KMS-11 (cell line): ENCODE measurements around the gene PSORS1C1.
"Not testable (repeated sequence)": the region's sequence is repeated elsewhere in the genome, so short reads cannot be mapped to it uniquely, and the experiment has no call there.

Experiments used
- H2AFZ ChIP-seq: fragments of 200-600 bp; sonication (generic); 2 replicates; pipeline ENCODE4 v1.6.1; 2016; ENCODE audit warnings: antibody characterized with exemption, mixed run types, low read depth
- H3K27ac ChIP-seq: fragments of 200-600 bp; sonication (generic); 2 replicates; pipeline ENCODE4 v1.6.1; 2016; ENCODE audit warnings: mild to moderate bottlenecking, mixed run types
- H3K27me3 ChIP-seq: fragments of 200-600 bp; sonication (generic); 2 replicates; pipeline ENCODE4 v1.6.1; 2017; ENCODE audit warnings: mild to moderate bottlenecking, low read depth, mixed run types, moderate library complexity; ENCODE audit not compliant: insufficient read depth
- H3K36me3 ChIP-seq: fragments of 200-600 bp; sonication (generic); 2 replicates; pipeline ENCODE4 v1.6.1; 2017; ENCODE audit warnings: mild to moderate bottlenecking, mixed run types; ENCODE audit not compliant: insufficient read depth
- H3K4me1 ChIP-seq: fragments of 200-600 bp; sonication (generic); 2 replicates; pipeline ENCODE4 v1.6.1; 2016; ENCODE audit warnings: mild to moderate bottlenecking, low read depth, mixed run types; ENCODE audit not compliant: poor library complexity, severe bottlenecking
- H3K4me2 ChIP-seq: fragments of 200-600 bp; sonication (generic); 2 replicates; pipeline ENCODE4 v1.7.0; 2016; ENCODE audit warnings: mild to moderate bottlenecking, mixed run types
- H3K4me3 ChIP-seq: fragments of 200-600 bp; sonication (generic); IDR thresholded peaks from 2 replicates; pipeline ENCODE4 v1.6.1; 2017; ENCODE audit warnings: low read depth, low read length, mixed read lengths; ENCODE audit not compliant: insufficient read depth
- H3K79me2 ChIP-seq: fragments of 200-600 bp; sonication (generic); 2 replicates; pipeline ENCODE4 v1.6.1; 2016; ENCODE audit warnings: low read depth, mixed run types; ENCODE audit not compliant: insufficient read depth
- H3K9ac ChIP-seq: fragments of 200-600 bp; sonication (generic); 2 replicates; pipeline ENCODE4 v1.6.1; 2016; ENCODE audit warnings: mild to moderate bottlenecking, mixed run types
- H4K20me1 ChIP-seq: fragments of 200-600 bp; sonication (generic); 2 replicates; pipeline ENCODE4 v1.6.1; 2016; ENCODE audit warnings: mild to moderate bottlenecking, mixed run types; ENCODE audit not compliant: insufficient read depth
- CTCF ChIP-seq: fragments of 200-600 bp; sonication (generic); conservative IDR thresholded peaks from 2 replicates; pipeline ENCODE4 v1.6.1; 2017; ENCODE audit warnings: low read depth, mild to moderate bottlenecking, antibody characterized with exemption, low read length, moderate library complexity, mixed read lengths

PSORS1C1 gene

GRCh38 chr6:31114541-31114878, at the start of gene PSORS1C1:
TSS of gene PSORS1C1 (plus strand) at chr6:31114800. CDS start at chr6:31129633, 14,833 bp downstream.
- Histone ChIP-seq H4K20me1 (no peaks in the 10 kb centered on the region), H3K79me2 (no peaks in the 10 kb centered on the region), H3K27me3 (peaks cover 57% of the 10 kb centered on the region), H3K4me1 (no peaks in the 10 kb centered on the region), H3K36me3 (no peaks in the 10 kb centered on the region), H2AFZ (no peak within 1 kb of the TSS), H3K27ac (no peak within 1 kb of the TSS), H3K4me3 (no peak within 1 kb of the TSS), H3K4me2 (no peak within 1 kb of the TSS), H3K9ac (no peak within 1 kb of the TSS)
- no peak for TF ChIP-seq CTCF

GRCh38 chr6:31065556-31065955, 49.0 kb upstream of the PSORS1C1 start:
- H3K27me3 ChIP-seq, result no peaks in the 10 kb centered on the region
- H4K20me1 ChIP-seq, result no peaks in the 10 kb centered on the region
- no peaks in the 10 kb centered on the region for H3K36me3 ChIP-seq
- H3K4me1 ChIP-seq, result no peaks in the 10 kb centered on the region
- no peak overlapping the region for H2AFZ ChIP-seq
- no peak overlapping the region for H3K27ac ChIP-seq
- H3K4me3 ChIP-seq, result no peak overlapping the region
- no peak overlapping the region for H3K9ac ChIP-seq
- H3K79me2 ChIP-seq, result no peaks in the 10 kb centered on the region
- TF ChIP-seq CTCF, result no peak
- H3K4me2 ChIP-seq, result no peak overlapping the region

- not testable (repeated sequence) for H3K27me3 ChIP-seq, H3K4me2 ChIP-seq, H3K27ac ChIP-seq, H3K4me1 ChIP-seq, H3K79me2 ChIP-seq, H3K36me3 ChIP-seq, H3K4me3 ChIP-seq, H4K20me1 ChIP-seq, H3K9ac ChIP-seq, H2AFZ ChIP-seq
These were observed 47.6 kb upstream of the PSORS1C1 start for GRCh38 chr6:31067028-31067427.

- H3K9ac ChIP-seq, H3K27me3 ChIP-seq, H3K27ac ChIP-seq, H4K20me1 ChIP-seq, H3K4me3 ChIP-seq, H3K36me3 ChIP-seq, H3K4me1 ChIP-seq, H2AFZ ChIP-seq, H3K79me2 ChIP-seq, H3K4me2 ChIP-seq: not testable (repeated sequence)
These were observed 46.5 kb upstream of the PSORS1C1 start for GRCh38 chr6:31067891-31068668.

GRCh38 chr6:31068669-31069340, 45.8 kb upstream of the PSORS1C1 start:
- Histone ChIP-seq H3K9ac (no peak overlapping the region), H3K79me2 (no peaks in the 10 kb centered on the region), H3K4me3 (no peak overlapping the region), H3K27me3 (no peaks in the 10 kb centered on the region), H3K36me3 (no peaks in the 10 kb centered on the region), H3K27ac (no peak overlapping the region), H4K20me1 (no peaks in the 10 kb centered on the region), H3K4me1 (no peaks in the 10 kb centered on the region), H2AFZ (no peak overlapping the region), H3K4me2 (no peak overlapping the region)
- peak; percentile 78 for TF ChIP-seq CTCF
